Kidney glomerular epithelial cell (primary cell): ENCODE results near the gene VCAN.
A peak's percentile ranks its signal among the peaks of the same experiment; 100 is the strongest.

Experiments
- DNase-seq: peaks from one replicate; lab custom pipeline; 2025; lab: John Stamatoyannopoulos, UW

The VCAN gene

DNA sequence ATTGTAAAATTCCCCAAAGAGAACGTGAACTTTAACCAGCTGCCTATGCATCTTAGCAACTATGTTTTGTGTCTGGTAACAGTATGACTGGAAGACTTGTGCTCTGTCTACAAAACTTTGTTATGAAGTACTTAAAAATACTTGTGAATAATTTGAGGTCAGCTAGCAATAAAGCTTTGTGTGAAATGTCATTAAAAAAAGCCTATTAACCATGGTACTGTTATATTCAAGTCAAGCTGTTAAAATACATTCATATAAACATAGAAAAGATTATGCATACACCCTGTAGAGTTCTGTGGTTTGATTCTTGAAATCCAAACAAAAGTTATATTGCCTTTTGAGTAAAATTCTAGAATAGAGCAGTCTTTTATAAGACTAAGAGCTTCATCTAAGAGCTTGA lies 60.1 kb downstream of the VCAN start:
- DNase-seq = no peak

GRCh38 chr5:83538786-83539462 lies 67.4 kb downstream of the VCAN start:
- DNase-seq = no peak

DNA sequence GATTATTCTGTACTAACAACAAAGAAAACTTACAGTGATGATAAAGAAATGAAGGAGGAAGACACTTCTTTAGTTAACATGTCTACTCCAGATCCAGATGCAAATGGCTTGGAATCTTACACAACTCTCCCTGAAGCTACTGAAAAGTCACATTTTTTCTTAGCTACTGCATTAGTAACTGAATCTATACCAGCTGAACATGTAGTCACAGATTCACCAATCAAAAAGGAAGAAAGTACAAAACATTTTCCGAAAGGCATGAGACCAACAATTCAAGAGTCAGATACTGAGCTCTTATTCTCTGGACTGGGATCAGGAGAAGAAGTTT lies 67.9 kb downstream of the VCAN start:
- DNase-seq = no peak

DNA sequence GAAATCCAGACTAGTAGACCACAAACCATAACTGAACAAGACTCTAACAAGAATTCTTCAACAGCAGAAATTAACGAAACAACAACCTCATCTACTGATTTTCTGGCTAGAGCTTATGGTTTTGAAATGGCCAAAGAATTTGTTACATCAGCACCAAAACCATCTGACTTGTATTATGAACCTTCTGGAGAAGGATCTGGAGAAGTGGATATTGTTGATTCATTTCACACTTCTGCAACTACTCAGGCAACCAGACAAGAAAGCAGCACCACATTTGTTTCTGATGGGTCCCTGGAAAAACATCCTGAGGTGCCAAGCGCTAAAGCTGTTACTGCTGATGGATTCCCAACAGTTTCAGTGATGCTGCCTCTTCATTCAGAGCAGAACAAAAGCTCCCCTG lies 68.6 kb downstream of the VCAN start:
- DNase-seq = no peak

DNA sequence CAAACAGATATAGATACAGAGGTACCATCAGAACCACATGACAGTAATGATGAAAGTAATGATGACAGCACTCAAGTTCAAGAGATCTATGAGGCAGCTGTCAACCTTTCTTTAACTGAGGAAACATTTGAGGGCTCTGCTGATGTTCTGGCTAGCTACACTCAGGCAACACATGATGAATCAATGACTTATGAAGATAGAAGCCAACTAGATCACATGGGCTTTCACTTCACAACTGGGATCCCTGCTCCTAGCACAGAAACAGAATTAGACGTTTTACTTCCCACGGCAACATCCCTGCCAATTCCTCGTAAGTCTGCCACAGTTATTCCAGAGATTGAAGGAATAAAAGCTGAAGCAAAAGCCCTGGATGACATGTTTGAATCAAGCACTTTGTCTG lies 69.2 kb downstream of the VCAN start:
- no peak for DNase-seq

GRCh38 chr5:83542839-83543238 lies 71.3 kb downstream of the VCAN start:
- DNase-seq = no peak

- no peak for DNase-seq
These were observed 72.4 kb downstream of the VCAN start for GRCh38 chr5:83543898-83544297.

GRCh38 chr5:83547161-83547560 lies 75.6 kb downstream of the VCAN start:
- no peak for DNase-seq

GRCh38 chr5:83547889-83548288 lies 76.3 kb downstream of the VCAN start:
- DNase-seq = no peak

GRCh38 chr5:83548581-83548980 lies 77.0 kb downstream of the VCAN start:
- DNase-seq = no peak

DNA sequence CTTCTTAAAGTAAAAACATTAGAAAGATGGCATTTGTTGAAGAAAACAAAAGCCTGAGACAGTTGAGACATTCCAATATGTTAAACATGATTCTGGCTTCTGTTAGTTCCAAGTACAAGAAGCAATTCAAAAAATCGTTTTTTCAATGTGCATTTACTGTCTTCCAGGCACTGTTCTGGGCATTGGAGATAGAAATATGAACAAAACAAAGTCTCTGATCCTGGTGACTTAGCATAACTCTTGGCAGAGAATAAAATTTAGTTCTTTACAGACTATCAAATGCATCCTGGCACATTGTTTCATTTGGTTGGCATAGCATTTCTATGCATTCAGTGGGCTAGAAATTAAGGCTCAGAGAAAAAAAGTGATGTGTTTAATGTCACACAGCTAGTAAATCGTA lies 77.5 kb downstream of the VCAN start:
- no peak for DNase-seq

GRCh38 chr5:83549674-83550073 lies 78.1 kb downstream of the VCAN start:
- DNase-seq = no peak

DNA sequence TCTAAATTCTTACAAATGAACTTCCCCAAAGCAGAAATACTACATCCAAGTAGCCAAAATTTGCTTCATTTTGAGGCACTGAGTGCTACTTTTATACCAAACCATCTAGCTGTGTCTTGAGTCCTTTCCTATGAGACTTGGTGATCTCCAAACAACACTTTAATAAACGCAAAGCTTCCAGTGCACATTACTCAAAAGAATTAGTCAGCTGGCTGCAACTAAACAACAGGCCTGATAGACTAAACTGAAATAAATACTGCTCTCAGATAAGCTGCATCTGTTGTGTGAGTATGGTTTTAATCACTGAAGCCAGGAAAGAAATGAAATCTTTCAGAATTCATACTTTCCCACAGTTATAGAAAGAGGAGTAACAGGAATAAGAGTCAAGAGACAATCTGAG lies 80.3 kb downstream of the VCAN start:
- DNase-seq = no peak

GRCh38 chr5:83552275-83552674 lies 80.7 kb downstream of the VCAN start:
- no peak for DNase-seq

DNA sequence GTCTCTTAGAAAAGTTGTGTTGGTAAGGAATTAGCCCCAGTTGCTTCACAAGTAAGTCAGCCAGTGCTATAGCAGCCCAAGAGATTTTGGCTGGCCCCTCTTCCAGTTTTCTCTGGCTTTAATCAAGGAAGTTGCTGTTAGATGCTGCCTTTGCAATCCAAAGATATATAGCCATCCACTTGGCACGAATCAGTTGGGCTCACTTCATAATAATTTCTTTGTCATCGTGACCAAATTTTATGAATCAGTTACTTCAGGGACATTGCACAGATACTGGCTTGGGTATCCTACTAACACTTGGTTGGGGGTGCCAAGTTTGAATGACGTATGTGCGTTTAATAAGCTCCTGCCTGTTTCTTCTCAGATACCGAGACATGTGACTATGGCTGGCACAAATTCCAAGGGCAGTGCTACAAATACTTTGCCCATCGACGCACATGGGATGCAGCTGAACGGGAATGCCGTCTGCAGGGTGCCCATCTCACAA lies 81.5 kb downstream of the VCAN start:
- no peak for DNase-seq

DNA sequence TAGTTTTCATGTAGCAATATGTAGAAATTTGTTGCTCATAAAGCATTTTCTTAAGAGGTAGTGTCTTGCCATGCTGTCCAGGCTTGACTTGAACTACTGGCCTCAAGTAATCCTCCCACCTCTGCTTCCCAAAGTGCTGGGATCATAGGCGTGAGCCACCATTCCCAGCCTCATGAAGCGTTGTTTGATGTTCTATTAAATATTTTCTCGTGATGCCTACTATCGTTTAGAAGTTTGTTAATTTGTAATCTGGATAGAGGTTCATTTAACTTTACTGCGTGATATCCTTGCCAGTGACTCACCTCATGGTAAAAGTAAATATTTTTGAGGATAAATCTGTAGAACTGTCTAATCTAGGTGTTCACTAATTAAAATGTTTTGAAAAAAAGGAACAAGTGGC lies 82.6 kb downstream of the VCAN start:
- peak; percentile 88 for DNase-seq

- DNase-seq = peak; percentile 53
These were observed 83.1 kb downstream of the VCAN start for GRCh38 chr5:83554686-83555085.

DNA sequence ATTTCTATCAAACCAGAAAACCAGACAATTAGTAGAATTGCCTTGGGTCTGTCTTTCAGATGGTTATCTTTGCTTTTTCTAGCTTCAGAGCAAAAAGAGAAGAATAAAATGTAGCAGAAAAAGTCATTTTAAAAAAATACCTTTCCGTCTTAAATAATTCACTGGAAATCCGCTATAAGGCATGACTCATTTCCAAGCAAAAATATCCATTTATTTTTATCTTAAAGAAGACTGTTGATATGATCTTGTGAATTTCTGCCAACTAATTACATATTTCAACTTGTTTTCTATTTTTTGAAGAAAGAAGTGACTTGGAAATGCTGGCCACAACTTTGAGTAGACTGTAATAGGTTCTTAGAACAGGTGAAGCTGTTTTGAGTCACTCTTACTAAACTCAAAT lies 83.7 kb downstream of the VCAN start:
- no peak for DNase-seq

GRCh38 chr5:83556190-83556589 lies 84.6 kb downstream of the VCAN start:
- no peak for DNase-seq

GRCh38 chr5:83559118-83559785 lies 87.7 kb downstream of the VCAN start:
- DNase-seq = peak; percentile 96

GRCh38 chr5:83562071-83562606 lies 90.6 kb downstream of the VCAN start:
- DNase-seq = no peak

GRCh38 chr5:83562791-83563557 lies 91.4 kb downstream of the VCAN start:
- no peak for DNase-seq

GRCh38 chr5:83563631-83564030 lies 92.1 kb downstream of the VCAN start:
- DNase-seq = no peak
